MG63 (cell line): ENCODE data around the gene ARHGEF10L. TPM values are rescaled to one million over a fixed set of nuclear protein-coding genes. Genes with fewer than 3 reads are reported as not detected.
"Not testable (repeated sequence)": the region's sequence is repeated elsewhere in the genome, so short reads cannot be mapped to it uniquely, and the experiment has no call there.

Experiments used
- DNase-seq: peaks from one replicate; pipeline ENCODE4 v3.0.0-alpha.2; 2020
- H3K27me3 ChIP-seq: fragments of 250-450 bp; sonication (Bioruptor Pico); 2 replicates; pipeline ENCODE4 v1.5.1; 2020; ENCODE audit warnings: mild to moderate bottlenecking, moderate library complexity
- H3K36me3 ChIP-seq: fragments of 250-450 bp; sonication (Bioruptor Pico); 2 replicates; pipeline ENCODE4 v1.5.1; 2020; ENCODE audit warnings: mild to moderate bottlenecking, moderate library complexity
- H3K4me3 ChIP-seq: fragments of 250-450 bp; sonication (Bioruptor Pico); 2 replicates; pipeline ENCODE4 v1.5.1; 2020; ENCODE audit warnings: mild to moderate bottlenecking, moderate library complexity
- H3K9me3 ChIP-seq: fragments of 250-450 bp; sonication (Bioruptor Pico); 2 replicates; pipeline ENCODE4 v1.5.1; 2020; ENCODE audit warnings: mild to moderate bottlenecking, moderate library complexity
- total RNA-seq: library from RNA; depleted of rRNA; stranded (reverse); fragments of >200 nt; shearing (Covaris generic); gene quantifications from 2 replicates; pipeline ENCODE4 v1.2.3, GENCODE V29; 2014; ENCODE audit warnings: low replicate concordance

The ARHGEF10L gene
- total RNA-seq, 1 experiment from 2014 or later, result 15.9 TPM

GRCh38 chr1:17627239-17628052, 87.9 kb downstream of the ARHGEF10L start:
- no peak for DNase-seq
- H3K27me3 ChIP-seq, result no peaks in the 10 kb centered on the region

GRCh38 chr1:17629046-17629445, 89.5 kb downstream of the ARHGEF10L start:
- not testable (repeated sequence) for H3K27me3 ChIP-seq, DNase-seq, H3K4me3 ChIP-seq, H3K9me3 ChIP-seq, H3K36me3 ChIP-seq

More at GRCh38 chr1:17627239-17628052, 87.9 kb downstream of the ARHGEF10L start:
- Histone ChIP-seq H3K9me3 (no peaks in the 10 kb centered on the region), H3K4me3 (no peak overlapping the region), H3K36me3 (peaks cover 9% of the 10 kb centered on the region; the same call in 1 of the 2 replicates)

DNA sequence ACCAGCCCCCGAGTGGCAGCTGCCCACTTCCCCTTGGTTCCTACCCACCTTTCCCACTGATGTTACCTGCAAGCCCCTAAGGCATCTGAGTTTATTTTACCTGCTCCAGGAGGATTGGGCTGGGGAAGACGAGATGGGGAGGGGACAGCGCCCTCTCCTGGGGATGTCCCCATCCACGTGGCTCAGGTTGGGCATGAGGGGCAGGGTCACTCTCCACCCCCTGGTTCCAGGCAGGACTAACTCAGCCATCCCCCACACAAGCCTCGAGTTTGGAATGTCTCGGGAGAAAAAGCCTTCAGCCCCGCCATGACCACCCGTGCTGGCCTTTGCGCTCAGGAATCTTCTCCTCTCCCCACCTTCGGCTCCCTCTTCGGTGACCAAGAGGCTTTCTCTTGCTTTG, 90.0 kb downstream of the ARHGEF10L start:
- H3K9me3 ChIP-seq, result no peaks in the 10 kb centered on the region
- no peak for DNase-seq
- no peak overlapping the region for H3K4me3 ChIP-seq
- peaks cover 3% of the 10 kb centered on the region for H3K36me3 ChIP-seq
- H3K27me3 ChIP-seq, result no peaks in the 10 kb centered on the region

- DNase-seq, result peak; percentile 31
- no peak overlapping the region for H3K4me3 ChIP-seq
- no peaks in the 10 kb centered on the region for H3K27me3 ChIP-seq
- H3K9me3 ChIP-seq, result no peaks in the 10 kb centered on the region
- peaks cover 3% of the 10 kb centered on the region for H3K36me3 ChIP-seq
Observed at GRCh38 chr1:17630048-17630830, 90.7 kb downstream of the ARHGEF10L start.

GRCh38 chr1:17630986-17631385, 91.5 kb downstream of the ARHGEF10L start:
- DNase-seq, result no peak
- H3K36me3 ChIP-seq, result peaks cover 3% of the 10 kb centered on the region
- no peaks in the 10 kb centered on the region for H3K27me3 ChIP-seq
- no peaks in the 10 kb centered on the region for H3K9me3 ChIP-seq
- H3K4me3 ChIP-seq, result no peak overlapping the region

DNA sequence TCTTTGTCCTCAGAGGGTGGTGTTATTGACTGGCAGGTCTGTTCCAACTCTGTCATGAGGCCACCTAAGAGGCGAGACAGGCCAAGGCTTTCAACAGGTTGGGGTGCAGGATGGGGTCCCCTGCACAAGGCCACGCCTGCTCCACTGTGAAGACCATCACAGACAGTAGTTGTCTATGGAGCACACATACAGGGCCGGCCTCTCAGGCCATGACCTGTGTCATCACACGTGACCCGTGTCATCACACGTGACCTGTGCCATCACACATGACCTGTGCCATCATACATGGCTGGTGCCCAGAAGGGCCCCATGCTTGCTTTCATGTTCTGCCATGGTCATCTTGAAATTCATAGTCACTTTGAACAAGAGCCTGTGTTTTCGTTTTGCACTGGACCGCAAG, 91.9 kb downstream of the ARHGEF10L start:
- DNase-seq, result no peak
- Histone ChIP-seq H3K36me3 (peaks cover 6% of the 10 kb centered on the region), H3K4me3 (no peak overlapping the region), H3K9me3 (no peaks in the 10 kb centered on the region), H3K27me3 (no peaks in the 10 kb centered on the region)

DNA sequence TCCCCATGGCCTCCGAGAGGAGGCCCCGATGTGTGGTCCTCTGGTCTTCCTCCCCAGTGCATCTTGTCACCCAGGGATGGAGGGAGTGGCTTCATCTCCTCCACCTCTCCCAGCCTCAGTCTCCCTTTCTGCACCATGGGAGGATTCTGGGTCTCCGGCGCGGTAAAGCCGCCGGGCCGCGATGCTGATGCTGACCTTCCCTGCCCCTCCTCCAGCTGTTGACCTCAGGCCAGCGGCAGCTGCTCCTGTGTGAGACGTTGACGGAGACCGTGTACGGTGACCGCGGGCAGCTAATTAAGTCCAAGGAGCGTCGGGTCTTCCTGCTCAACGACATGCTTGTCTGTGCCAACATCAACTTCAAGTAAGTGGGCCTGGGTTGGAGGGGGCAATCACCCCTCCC, 92.6 kb downstream of the ARHGEF10L start:
- DNase-seq, result no peak
- Histone ChIP-seq H3K36me3 (peaks cover 6% of the 10 kb centered on the region), H3K9me3 (no peaks in the 10 kb centered on the region), H3K27me3 (no peaks in the 10 kb centered on the region), H3K4me3 (no peak overlapping the region)

- H3K36me3 ChIP-seq, result peaks cover 6% of the 10 kb centered on the region
- peak; percentile 62 for DNase-seq
- no peak overlapping the region for H3K4me3 ChIP-seq
- H3K9me3 ChIP-seq, result no peaks in the 10 kb centered on the region
- H3K27me3 ChIP-seq, result no peaks in the 10 kb centered on the region
Observed at GRCh38 chr1:17632541-17633184, 93.2 kb downstream of the ARHGEF10L start.

DNA sequence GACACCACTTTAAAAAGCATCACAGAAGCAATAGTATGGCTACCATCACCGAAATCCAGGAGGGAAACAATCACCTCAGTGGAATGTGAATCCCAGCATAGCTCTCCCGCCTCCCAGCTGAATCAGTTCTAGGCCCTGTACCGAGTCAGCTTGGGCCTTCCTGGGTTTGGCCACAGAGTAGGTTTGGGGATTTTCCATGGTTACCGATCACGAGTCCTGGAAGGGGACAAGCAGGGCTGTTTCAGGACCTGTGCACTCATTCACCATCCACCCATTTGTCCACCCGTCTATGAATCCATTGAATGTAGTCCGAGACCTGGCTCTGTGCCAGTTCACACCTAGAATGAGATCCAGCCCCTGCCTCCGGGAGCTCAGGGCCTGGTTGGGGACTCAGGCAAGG, 94.2 kb downstream of the ARHGEF10L start:
- DNase-seq, result peak; percentile 59
- H3K4me3 ChIP-seq, result no peak overlapping the region
- no peaks in the 10 kb centered on the region for H3K27me3 ChIP-seq
- H3K36me3 ChIP-seq, result peaks cover 10% of the 10 kb centered on the region
- no peaks in the 10 kb centered on the region for H3K9me3 ChIP-seq

DNA sequence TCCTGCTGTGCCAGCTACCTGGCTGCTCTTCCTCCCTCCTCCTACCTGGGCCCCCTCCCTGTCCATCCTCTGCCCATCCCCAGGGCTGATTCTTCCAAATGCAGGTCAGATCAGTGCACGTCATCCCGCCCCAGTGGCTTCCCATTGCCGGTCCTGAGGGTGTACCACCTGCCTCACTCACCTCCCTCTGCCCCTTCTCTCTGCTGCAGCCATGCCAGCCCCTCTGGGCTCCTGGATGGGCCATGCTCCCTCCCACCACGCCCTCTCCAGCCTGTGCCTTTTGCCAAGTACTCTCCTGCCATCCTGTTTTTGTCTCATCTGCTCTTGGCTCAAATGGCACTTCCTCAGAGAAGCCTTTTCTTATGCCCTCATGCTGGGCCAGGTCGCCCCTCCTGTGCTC, 95.8 kb downstream of the ARHGEF10L start:
- Histone ChIP-seq H3K27me3 (no peaks in the 10 kb centered on the region), H3K36me3 (peaks cover 18% of the 10 kb centered on the region), H3K9me3 (no peaks in the 10 kb centered on the region), H3K4me3 (no peak overlapping the region)
- DNase-seq, result no peak

GRCh38 chr1:17635811-17636210, 96.3 kb downstream of the ARHGEF10L start:
- H3K4me3 ChIP-seq, result no peak overlapping the region
- peaks cover 18% of the 10 kb centered on the region for H3K36me3 ChIP-seq
- no peaks in the 10 kb centered on the region for H3K27me3 ChIP-seq
- H3K9me3 ChIP-seq, result no peaks in the 10 kb centered on the region
- DNase-seq, result no peak

GRCh38 chr1:17636612-17637011, 97.1 kb downstream of the ARHGEF10L start:
- no peak for DNase-seq
- H3K9me3 ChIP-seq, result no peaks in the 10 kb centered on the region
- peaks cover 18% of the 10 kb centered on the region for H3K36me3 ChIP-seq
- H3K4me3 ChIP-seq, result no peak overlapping the region
- no peaks in the 10 kb centered on the region for H3K27me3 ChIP-seq

DNA sequence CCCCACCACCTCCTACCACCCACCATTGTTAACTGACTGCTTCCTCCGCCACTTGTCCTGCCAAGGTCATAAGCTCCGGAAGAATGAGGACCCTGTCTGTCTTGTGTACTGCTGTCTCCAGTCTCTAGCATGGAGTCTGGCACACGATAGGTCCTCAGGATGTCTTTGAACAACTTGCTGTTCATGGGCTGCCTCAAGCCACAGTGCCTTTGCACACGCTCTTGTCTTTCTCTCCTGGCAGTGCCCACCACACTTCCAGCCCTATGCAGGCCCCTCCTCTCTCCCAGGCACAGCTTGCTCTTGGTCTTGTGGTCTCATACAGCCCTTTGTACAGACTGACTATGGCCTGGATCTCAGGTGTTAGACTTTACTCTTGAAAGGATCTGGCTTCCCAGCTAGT, 97.6 kb downstream of the ARHGEF10L start:
- no peak for DNase-seq
- H3K36me3 ChIP-seq, result peaks cover 18% of the 10 kb centered on the region
- no peaks in the 10 kb centered on the region for H3K27me3 ChIP-seq
- no peak overlapping the region for H3K4me3 ChIP-seq
- H3K9me3 ChIP-seq, result no peaks in the 10 kb centered on the region

DNA sequence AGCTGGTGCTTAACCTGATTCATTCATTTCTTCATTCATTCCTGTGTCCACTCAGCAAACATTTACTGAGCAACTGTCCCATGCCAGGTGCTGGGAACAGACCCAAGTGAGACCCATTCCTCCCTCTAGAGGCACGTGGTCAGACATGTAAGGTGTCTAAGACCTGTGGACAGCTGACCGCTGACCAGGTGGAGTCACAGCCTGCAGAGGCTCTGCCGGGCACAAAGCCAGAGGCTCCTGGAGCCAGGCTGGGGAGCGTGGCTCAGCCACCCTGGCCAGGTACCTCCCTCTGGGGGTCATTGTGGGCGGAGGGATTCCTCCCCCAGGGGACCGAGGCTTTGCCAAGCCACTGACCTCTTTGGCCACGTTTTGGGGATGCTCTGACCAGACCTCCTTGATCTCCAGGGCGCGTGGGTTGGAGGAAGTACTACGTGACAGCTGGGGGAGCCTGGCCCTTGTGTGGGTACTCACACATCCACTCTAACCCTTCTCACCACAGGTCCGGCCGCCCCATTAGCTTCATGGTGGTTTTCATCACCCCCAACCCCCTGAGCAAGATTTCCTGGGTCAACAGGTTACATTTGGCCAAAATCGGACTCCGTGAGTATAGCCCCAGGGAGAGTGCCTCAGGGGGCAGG, 100.3 kb downstream of the ARHGEF10L start:
- no peaks in the 10 kb centered on the region for H3K27me3 ChIP-seq
- no peak for DNase-seq
- no peak overlapping the region for H3K4me3 ChIP-seq
- H3K36me3 ChIP-seq, result peaks cover 18% of the 10 kb centered on the region
- H3K9me3 ChIP-seq, result no peaks in the 10 kb centered on the region

- Histone ChIP-seq H3K4me3 (no peak overlapping the region), H3K27me3 (no peaks in the 10 kb centered on the region), H3K36me3 (peaks cover 18% of the 10 kb centered on the region), H3K9me3 (no peaks in the 10 kb centered on the region)
- DNase-seq, result no peak
Observed at GRCh38 chr1:17640393-17640792, 100.9 kb downstream of the ARHGEF10L start.

DNA sequence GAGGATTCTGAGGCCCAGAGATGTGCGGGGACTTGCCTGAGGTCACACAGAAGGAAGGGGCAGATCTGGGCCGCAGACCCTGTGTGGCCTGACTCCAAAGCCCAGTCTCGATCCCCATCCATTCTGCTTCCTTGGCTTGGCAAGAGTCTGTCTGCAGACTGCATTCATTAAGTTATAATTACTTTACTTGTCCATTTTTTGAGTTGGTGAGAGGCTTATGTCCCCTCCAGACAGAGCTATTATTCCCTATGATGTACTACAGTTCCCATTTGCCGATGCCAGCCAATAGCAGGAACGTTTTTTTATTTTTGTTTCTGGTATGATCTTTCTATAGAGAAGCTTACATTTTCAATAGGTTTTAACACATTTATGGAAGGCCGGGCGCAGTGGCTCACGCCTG, 101.5 kb downstream of the ARHGEF10L start:
- peaks cover 17% of the 10 kb centered on the region for H3K36me3 ChIP-seq
- no peaks in the 10 kb centered on the region for H3K27me3 ChIP-seq
- no peak for DNase-seq
- H3K4me3 ChIP-seq, result no peak overlapping the region
- no peaks in the 10 kb centered on the region for H3K9me3 ChIP-seq

GRCh38 chr1:17642169-17642568, 102.7 kb downstream of the ARHGEF10L start:
- H3K27me3 ChIP-seq, result no peaks in the 10 kb centered on the region
- no peaks in the 10 kb centered on the region for H3K9me3 ChIP-seq
- H3K4me3 ChIP-seq, result no peak overlapping the region
- H3K36me3 ChIP-seq, result peaks cover 14% of the 10 kb centered on the region
- no peak for DNase-seq
